GM12872 (cell line): ENCODE data around the gene MECR.

Experiments used
- TF ChIP-seq, protein P1 (sequence below): IDR thresholded peaks from 3 replicates; pipeline ENCODE4 v1.5.1; 2011; ENCODE audit warnings: low read depth, mild to moderate bottlenecking, low read length, moderate library complexity; ENCODE audit not compliant: insufficient read depth

The MECR gene

DNA sequence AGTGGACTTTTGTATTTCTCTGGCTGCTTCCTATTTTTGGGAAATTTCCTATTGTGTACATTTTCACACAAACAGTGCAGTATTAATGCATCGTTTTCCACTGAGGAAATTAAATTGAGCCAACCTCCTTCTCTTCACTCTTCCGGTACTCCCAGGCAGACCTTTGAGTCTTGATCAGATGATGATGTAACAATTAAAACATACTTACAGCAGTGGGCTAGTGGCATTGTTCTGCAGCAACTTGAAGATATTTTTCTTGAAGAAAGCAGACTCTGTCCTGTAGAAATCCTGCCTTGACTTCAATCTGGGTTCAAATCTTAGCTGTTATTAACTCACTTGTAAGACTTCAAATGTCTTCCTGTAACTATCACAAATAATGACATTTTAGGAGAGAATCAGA is 88.0 kb downstream of the MECR start:
- TF ChIP-seq, protein P1, sequence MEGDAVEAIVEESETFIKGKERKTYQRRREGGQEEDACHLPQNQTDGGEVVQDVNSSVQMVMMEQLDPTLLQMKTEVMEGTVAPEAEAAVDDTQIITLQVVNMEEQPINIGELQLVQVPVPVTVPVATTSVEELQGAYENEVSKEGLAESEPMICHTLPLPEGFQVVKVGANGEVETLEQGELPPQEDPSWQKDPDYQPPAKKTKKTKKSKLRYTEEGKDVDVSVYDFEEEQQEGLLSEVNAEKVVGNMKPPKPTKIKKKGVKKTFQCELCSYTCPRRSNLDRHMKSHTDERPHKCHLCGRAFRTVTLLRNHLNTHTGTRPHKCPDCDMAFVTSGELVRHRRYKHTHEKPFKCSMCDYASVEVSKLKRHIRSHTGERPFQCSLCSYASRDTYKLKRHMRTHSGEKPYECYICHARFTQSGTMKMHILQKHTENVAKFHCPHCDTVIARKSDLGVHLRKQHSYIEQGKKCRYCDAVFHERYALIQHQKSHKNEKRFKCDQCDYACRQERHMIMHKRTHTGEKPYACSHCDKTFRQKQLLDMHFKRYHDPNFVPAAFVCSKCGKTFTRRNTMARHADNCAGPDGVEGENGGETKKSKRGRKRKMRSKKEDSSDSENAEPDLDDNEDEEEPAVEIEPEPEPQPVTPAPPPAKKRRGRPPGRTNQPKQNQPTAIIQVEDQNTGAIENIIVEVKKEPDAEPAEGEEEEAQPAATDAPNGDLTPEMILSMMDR: no peak
